Lower leg skin (tissue), 3 donors: ENCODE data around the gene RSAD2.

Experiments
- POLR2A ChIP-seq, 2 donors: fragments of 450-650 bp; IDR thresholded peaks; one replicate each; pipeline ENCODE4 v1.6.1; 2016 to 2017; ENCODE audit warnings: antibody characterized with exemption in 2 of 2, mild to moderate bottlenecking in 1 of 2, moderate library complexity in 1 of 2
- TF ChIP-seq, protein P1 (sequence below), 3 donors: fragments of 450-650 bp; IDR thresholded peaks; one replicate each; pipeline ENCODE4 v1.5.1; 2016; ENCODE audit warnings: antibody characterized with exemption in 3 of 3, mild to moderate bottlenecking in 3 of 3, moderate library complexity in 2 of 3

DNA sequence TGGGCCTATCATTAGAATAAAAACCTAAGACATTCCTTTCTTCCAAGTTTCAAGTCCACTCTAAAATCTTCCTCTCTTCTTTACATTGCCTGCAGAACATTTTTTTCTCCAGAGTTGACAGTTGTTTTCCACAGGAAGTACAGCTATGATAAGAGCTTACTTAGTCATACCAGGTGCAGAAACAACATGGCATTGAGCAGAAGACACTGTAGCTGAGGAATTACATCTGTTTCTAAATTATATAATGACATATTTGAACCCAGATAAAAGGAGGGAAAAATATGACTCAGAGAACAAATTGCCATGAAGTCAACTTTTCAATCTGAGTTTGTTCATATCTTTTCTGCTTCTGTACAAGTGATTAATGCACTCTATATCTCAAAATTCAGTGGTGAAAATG is 42.1 kb upstream of the RSAD2 start:
- TF ChIP-seq, protein P1, sequence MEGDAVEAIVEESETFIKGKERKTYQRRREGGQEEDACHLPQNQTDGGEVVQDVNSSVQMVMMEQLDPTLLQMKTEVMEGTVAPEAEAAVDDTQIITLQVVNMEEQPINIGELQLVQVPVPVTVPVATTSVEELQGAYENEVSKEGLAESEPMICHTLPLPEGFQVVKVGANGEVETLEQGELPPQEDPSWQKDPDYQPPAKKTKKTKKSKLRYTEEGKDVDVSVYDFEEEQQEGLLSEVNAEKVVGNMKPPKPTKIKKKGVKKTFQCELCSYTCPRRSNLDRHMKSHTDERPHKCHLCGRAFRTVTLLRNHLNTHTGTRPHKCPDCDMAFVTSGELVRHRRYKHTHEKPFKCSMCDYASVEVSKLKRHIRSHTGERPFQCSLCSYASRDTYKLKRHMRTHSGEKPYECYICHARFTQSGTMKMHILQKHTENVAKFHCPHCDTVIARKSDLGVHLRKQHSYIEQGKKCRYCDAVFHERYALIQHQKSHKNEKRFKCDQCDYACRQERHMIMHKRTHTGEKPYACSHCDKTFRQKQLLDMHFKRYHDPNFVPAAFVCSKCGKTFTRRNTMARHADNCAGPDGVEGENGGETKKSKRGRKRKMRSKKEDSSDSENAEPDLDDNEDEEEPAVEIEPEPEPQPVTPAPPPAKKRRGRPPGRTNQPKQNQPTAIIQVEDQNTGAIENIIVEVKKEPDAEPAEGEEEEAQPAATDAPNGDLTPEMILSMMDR (IDR thresholded peaks at IDR 0.05), result no peak
- no peak for TF ChIP-seq POLR2A (IDR thresholded peaks at IDR 0.05)
